ENCODE data around the gene GNA12. TPM values are rescaled to one million over a fixed set of nuclear protein-coding genes. Genes with fewer than 3 reads are reported as not detected.

The GNA12 gene
- total and polyA plus RNA-seq, 10 donors: 12.3 to 64.2 (median 32.4) TPM

DNA sequence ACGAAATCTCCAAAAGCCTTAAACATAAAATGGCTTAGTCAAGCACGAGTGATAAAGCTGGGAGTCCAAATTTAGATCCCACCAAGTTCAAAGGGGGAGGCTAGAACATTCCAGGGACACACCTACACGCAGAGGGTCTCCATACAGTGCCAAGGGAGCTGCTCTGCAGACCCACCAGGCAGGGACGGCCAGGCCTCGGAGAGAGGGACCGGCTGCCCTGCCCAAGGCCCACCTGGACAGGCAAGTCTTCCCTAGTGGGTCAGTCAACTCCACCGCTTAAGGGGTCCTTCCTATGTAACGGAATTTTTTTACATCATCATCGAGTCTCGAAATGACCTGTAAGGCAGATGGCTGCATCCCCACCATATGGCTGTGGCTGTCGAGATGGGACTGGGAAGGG is 127.6 kb downstream of the GNA12 start:
- H3K4me3 ChIP-seq: no peak overlapping the region
- H3K4me1 ChIP-seq: peaks cover 31 to 96% (median 68%) of the 10 kb centered on the region in 6 donors
- TF ChIP-seq POLR2AphosphoS5 (IDR thresholded peaks at IDR 0.05): no peak
- TF ChIP-seq, protein P1, sequence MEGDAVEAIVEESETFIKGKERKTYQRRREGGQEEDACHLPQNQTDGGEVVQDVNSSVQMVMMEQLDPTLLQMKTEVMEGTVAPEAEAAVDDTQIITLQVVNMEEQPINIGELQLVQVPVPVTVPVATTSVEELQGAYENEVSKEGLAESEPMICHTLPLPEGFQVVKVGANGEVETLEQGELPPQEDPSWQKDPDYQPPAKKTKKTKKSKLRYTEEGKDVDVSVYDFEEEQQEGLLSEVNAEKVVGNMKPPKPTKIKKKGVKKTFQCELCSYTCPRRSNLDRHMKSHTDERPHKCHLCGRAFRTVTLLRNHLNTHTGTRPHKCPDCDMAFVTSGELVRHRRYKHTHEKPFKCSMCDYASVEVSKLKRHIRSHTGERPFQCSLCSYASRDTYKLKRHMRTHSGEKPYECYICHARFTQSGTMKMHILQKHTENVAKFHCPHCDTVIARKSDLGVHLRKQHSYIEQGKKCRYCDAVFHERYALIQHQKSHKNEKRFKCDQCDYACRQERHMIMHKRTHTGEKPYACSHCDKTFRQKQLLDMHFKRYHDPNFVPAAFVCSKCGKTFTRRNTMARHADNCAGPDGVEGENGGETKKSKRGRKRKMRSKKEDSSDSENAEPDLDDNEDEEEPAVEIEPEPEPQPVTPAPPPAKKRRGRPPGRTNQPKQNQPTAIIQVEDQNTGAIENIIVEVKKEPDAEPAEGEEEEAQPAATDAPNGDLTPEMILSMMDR (IDR thresholded peaks at IDR 0.05 in 8 of 11, conservative IDR thresholded peaks at IDR 0.05 in 3 of 11): no peak
- no peak for TF ChIP-seq POLR2A (IDR thresholded peaks at IDR 0.05)
- no peak overlapping the region for H3K27ac ChIP-seq
- peaks cover 0 to 26% (median 0%) of the 10 kb centered on the region in 6 donors for H3K36me3 ChIP-seq
- DNase-seq: no peak
- no peaks in the 10 kb centered on the region for H3K27me3 ChIP-seq (replicated peaks in 1 of 7)
- H3K9me3 ChIP-seq: no peaks in the 10 kb centered on the region
- intact Hi-C loops (cut with DNase I; ENCODE audit: low total_unique reads): no loop called here
- 89 to 95% (median 91%) methylated on average over 10 to 11 of the region's 11 CpGs for WGBS, 5 donors

DNA sequence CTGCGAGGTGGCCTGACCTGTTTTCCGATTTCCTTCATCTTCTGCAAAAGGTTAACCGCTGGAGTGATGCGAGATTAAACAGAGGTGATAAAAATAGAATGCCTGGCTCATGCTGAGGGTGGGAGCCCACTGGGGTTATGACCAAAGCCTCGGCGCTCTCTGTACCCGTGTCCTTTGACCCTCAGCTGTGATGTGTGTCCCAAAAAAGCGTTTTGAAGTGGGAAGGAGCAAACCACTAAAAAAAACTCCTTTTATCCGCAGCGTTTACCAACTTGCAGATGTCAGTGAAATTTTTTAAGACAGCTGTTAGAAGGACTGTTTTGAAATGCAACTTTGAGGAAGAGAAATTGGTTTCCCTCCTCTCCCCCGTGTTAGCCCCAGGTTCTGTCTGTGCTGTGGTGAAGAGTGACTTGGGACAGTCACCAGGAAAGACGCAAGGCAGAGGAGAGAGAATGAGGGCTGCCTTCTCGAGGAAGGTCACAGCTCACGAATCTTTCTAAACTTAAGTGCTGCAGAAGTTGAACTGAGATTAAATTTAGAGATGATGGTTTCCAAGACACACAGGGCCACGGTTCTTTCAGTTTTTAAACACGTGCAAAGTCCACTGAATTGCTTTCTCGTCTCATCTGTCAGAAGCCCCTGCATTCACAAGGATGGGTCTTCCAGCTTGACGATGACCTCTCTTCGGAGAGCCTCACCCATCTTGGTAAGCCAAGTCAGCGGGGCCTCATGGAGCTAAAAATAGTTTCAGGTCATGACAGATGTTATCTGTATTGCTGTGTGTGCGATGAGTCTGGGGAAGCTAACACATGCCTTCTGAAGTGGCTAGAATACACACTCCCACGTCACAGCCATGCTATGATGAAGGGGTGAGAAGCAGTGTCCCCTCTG is 128.5 kb downstream of the GNA12 start:
- Histone ChIP-seq H3K9me3 (no peaks in the 10 kb centered on the region), H3K27me3 (replicated peaks in 1 of 7) (peaks cover 0 to 2% (median 0%) of the 10 kb centered on the region in 7 donors), H3K36me3 (peaks cover 0 to 22% (median 0%) of the 10 kb centered on the region in 6 donors), H3K4me3 (no peak overlapping the region), H3K4me1 (peaks cover 32 to 96% (median 68%) of the 10 kb centered on the region in 6 donors), H3K27ac (peak overlapping the region in 5 of 8 donors; percentile 9 to 49 (median 29))
- DNase-seq: no peak
- 29 to 50% (median 39%) methylated on average over 22 of the region's 22 CpGs for WGBS, 5 donors
- TF ChIP-seq POLR2AphosphoS5 (IDR thresholded peaks at IDR 0.05): peak in 1 of 3 donors; percentile 26
- TF ChIP-seq, protein P1 (IDR thresholded peaks at IDR 0.05 in 8 of 11, conservative IDR thresholded peaks at IDR 0.05 in 3 of 11): no peak
- no peak for TF ChIP-seq POLR2A (IDR thresholded peaks at IDR 0.05)
- intact Hi-C loops (cut with DNase I; ENCODE audit: low total_unique reads): no loop called here

DNA sequence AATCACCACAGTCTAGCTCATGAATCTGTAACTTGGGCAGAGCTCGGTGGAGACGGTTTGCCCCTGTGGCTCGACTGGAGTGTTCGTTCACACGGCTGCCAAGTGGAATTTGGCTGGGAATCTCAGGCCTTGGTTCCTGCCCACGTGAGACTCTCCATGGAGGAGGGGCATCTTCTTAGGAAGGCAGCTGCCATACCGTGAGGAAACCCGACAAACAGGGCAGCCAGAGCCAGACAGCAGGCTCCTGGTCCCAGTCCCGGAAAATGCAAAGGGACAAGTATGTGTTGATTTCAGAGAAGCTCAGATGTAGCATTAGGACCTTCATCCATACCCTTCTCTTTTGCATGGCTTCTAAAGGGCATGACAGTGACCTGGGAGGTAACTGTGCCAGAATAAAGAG is 129.5 kb downstream of the GNA12 start:
- Histone ChIP-seq H3K36me3 (peaks cover 0 to 16% (median 0%) of the 10 kb centered on the region in 6 donors), H3K4me1 (peaks cover 32 to 97% (median 74%) of the 10 kb centered on the region in 6 donors), H3K4me3 (no peak overlapping the region), H3K27me3 (replicated peaks in 1 of 7) (peaks cover 0 to 10% (median 0%) of the 10 kb centered on the region in 7 donors), H3K9me3 (no peaks in the 10 kb centered on the region), H3K27ac (no peak overlapping the region)
- 84 to 98% (median 94%) methylated on average over 9 of the region's 9 CpGs for WGBS, 5 donors
- intact Hi-C loops (cut with DNase I; ENCODE audit: low total_unique reads): no loop called here
- TF ChIP-seq, protein P1 (IDR thresholded peaks at IDR 0.05 in 8 of 11, conservative IDR thresholded peaks at IDR 0.05 in 3 of 11): no peak
- no peak for TF ChIP-seq POLR2A (IDR thresholded peaks at IDR 0.05)
- no peak for TF ChIP-seq POLR2AphosphoS5 (IDR thresholded peaks at IDR 0.05)
- DNase-seq: no peak

DNA sequence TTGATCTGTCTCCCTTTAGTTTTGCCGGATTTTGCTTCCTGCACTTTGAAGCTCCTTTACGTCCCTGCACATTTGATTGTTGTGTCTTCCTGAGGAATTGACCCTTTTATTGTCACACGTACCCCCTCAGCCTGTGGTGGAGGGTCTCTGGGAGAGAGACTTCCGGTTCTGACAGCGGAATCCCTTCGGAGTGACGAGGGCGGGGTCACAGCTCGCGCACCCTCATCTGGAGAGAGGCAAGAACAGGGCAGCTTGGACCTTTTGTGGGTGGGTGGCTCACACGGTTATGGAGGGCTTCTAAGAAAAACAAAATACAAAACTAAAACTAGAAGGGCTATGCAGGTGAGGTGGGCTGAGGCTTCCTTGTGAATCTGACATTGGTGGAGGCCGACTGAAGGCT is 130.1 kb downstream of the GNA12 start:
- no peak for TF ChIP-seq POLR2AphosphoS5 (IDR thresholded peaks at IDR 0.05)
- no peak for TF ChIP-seq POLR2A (IDR thresholded peaks at IDR 0.05)
- TF ChIP-seq, protein P1 (IDR thresholded peaks at IDR 0.05 in 8 of 11, conservative IDR thresholded peaks at IDR 0.05 in 3 of 11): no peak
- WGBS, 5 donors: 72 to 88% (median 75%) methylated on average over 12 of the region's 12 CpGs
- Histone ChIP-seq H3K27ac (no peak overlapping the region), H3K27me3 (replicated peaks in 1 of 7) (peaks cover 0 to 15% (median 0%) of the 10 kb centered on the region in 7 donors), H3K4me1 (peaks cover 32 to 100% (median 76%) of the 10 kb centered on the region in 6 donors), H3K4me3 (no peak overlapping the region), H3K36me3 (peaks cover 0 to 15% (median 0%) of the 10 kb centered on the region in 6 donors), H3K9me3 (no peaks in the 10 kb centered on the region)
- intact Hi-C loops (cut with DNase I; ENCODE audit: low total_unique reads): no loop called here
- DNase-seq: no peak

Data from spleen (tissue), 11 donors.